ENCODE results near the gene TLE2.

The TLE2 gene
- total RNA-seq, result 10.2 to 12.5 reads per million in 2 donors

DNA sequence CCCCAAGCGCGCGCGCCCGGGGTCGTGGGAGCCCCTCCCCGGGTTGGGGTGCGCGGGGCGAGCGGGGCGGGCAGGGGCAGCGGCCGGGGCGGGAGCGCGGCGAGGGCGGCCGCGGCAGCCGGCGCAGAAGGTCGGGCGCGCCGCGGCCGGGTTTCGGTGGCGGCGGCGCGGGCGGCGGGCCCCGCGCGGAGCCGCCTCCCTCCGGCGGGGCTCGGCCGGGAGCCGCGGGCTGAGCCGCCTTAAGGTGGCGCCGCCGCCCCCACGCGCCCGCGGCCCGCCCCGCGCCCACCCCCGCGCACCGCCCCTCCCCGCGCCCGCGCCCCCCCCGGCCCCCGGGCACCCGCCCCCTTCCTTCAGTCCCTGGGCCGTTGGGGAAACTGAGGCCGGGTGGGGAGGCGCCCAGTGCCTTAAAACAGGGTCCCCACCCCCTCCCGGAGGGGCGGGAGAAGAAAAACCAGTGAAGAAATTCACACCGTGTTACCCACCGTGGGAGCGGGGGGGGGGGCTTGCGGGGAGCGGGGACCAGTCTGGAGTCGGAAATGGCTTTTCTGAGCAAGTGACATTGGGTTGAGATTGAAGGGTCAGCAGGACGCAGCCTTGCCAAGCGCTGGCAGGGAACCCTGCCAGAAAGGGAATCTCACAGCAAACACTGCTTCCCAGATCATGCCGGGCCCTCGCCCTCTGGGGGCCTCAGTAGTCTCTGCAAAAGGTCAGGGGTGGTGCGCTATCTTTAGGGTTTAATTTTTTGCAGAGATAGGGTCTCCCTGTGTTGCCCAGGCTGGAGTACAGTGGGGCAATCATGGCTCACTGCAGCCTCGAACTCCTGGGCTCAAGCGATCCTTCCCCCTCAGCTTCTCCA is at the start of gene TLE2:
Gene TLE2 (minus strand): TSS at position 216 of the 859 bp plus-strand sequence. CDS start 376 bp downstream, outside the sequence.
- no peak for DNase-seq

GRCh38 chr19:3075605-3076431 is 46.7 kb upstream of the TLE2 start:
- peak; percentile 48 to 72 (median 66) for DNase-seq

DNA sequence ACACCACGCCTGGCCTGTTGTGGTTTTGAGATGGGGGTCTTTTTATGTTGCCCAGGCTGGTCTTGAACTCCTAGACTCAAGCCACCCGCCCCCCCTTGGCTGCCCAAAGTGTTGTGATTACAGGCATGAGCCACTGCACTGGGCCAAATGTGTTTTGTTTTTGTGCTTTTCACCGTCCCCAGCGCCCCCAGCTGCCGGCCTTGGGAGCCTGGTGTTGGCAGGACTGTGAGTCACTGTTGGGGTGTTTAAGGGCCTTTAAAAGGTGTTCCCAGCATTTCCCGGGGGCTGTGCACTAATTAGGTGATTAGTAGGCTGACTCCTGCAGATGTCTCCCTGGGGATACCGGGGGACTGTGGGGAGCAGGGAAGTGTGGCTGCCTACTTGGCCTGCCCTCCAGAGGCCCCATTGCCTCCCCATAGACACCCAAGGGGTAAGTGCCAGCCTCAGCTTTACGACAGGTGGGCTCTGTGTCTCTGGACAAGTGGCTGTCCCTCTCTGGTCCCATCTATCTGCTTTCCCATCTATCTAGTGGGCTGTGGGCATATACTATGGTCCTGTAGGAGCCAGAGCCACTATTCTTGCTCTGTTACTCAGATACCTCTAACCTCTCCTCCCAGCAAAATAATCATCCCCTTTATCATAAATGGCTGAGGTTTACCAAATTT is 45.0 kb upstream of the TLE2 start:
- no peak for DNase-seq

DNA sequence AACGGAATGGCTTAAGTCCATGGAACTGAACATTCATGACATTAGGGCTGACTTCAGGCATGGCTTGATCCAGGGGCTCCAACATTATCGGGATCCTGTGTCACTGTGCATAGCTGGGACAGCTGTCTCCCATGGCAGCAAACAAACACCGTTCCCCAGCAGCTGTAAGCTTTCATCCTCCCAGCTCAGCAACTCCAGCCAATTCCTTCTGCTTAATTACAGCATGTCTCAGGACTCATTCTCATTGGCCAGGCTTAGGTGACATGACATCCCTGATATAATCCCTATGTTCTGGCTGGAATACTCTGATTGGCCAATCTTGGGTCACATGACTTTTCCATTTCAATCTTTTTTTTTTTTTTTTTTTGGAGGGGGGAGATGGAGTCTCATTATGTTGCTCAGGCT is 44.1 kb upstream of the TLE2 start:
- DNase-seq, result no peak

GRCh38 chr19:3071768-3072167 is 42.7 kb upstream of the TLE2 start:
- DNase-seq, result no peak

- DNase-seq, result no peak
Observed at GRCh38 chr19:3068071-3068470, 39.0 kb upstream of the TLE2 start.

GRCh38 chr19:3067563-3067962 is 38.5 kb upstream of the TLE2 start:
- no peak for DNase-seq

GRCh38 chr19:3066482-3067049 is 37.5 kb upstream of the TLE2 start:
- DNase-seq, result no peak

GRCh38 chr19:3065675-3066357 is 36.7 kb upstream of the TLE2 start:
- no peak for DNase-seq

DNA sequence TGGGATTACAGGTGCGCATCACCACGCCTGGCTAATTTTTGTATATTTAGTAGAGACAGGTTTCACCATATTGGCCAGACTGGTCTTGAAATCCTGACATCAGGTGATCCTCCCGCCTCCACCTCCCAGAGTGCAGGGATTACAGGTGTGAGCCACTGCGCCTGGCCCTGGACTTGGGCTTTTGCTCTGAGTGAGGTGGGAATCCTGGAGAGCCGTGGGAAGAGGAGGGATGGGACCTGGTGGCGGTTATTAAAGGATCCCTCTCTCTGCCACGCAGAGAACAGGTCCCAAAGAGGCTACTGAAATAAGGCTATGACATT is 34.9 kb upstream of the TLE2 start:
- no peak for DNase-seq

GRCh38 chr19:3062165-3063105 is 33.4 kb upstream of the TLE2 start, which contains the start of gene TLE5:
TLE5 (minus strand) TSS chr19:3062495; CDS start chr19:3062200, 295 bp downstream.
- DNase-seq, result peak; percentile 47 to 88 (median 71)

DNA sequence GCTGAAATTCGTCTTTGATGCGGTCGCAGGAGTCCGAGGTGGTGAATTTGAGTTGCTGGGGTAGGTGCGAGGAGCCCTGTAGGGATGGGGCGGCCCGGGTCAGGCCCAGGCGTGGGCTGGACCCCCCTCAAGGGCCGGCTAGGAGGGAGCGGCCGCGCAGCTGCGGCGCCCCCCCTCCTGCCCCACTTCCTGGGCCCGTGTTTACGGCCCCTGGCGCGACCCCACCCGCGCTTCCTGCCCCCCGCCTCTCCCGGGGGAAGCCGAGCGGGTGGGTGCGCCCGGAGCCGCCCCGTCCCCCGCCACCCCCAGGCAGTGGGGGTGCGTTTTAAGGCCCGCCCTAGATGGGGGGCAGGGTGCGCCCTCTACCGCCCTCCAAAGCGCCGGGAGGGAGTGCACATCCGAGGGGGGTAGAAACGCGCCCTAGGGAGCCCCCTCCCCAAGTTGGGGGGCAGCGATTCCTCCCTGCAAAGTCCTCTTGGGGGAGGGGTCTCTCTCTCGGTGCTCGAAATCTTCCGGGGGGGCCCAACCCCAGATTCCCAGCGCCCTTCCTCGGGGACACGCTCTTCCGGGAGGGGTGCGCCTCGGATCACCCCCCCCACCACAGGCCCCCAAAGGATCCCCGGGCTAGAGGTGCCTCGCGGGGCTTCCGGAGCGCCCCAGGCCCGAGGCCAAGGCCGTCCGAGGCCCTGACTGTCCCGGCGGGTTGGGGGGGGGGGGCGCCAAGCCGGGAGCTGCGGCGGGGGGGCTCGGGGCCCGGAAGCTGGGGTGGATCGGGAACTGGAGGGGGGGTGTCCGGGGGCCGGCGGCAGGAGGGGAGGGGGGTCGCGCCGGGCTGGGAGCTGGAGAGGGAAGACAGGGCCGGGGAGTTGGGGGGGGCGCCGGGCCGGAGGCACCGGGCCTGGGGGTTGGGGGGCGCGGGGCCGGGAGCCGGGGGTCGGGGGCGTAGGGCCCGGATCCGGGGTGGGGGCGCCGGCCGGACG is 32.4 kb upstream of the TLE2 start:
- peak; percentile 35 to 87 (median 68) for DNase-seq

- no peak for DNase-seq
Observed at GRCh38 chr19:3060857-3061181, 31.7 kb upstream of the TLE2 start.

DNA sequence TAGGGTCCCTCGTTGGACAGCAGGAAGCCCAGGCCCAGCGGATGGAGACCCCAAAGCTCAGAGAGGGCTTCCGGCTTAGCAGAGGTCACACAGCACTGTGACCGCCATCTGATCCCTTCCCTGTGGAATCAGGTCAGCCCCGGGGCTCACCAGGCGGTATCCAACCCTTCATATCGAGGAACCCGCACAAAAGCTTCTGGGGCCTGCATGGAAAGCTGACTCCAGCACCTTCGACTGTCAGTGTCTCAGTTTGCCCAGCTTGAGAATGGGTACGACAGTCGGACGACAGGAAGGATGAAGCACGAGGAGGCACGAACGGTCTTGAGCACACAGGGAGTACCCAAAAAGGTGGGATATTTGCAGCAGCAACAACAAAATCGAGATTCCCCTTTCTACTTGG is 30.6 kb upstream of the TLE2 start:
- DNase-seq, result no peak

GRCh38 chr19:3058821-3059314 is 29.8 kb upstream of the TLE2 start:
- DNase-seq, result no peak

DNA sequence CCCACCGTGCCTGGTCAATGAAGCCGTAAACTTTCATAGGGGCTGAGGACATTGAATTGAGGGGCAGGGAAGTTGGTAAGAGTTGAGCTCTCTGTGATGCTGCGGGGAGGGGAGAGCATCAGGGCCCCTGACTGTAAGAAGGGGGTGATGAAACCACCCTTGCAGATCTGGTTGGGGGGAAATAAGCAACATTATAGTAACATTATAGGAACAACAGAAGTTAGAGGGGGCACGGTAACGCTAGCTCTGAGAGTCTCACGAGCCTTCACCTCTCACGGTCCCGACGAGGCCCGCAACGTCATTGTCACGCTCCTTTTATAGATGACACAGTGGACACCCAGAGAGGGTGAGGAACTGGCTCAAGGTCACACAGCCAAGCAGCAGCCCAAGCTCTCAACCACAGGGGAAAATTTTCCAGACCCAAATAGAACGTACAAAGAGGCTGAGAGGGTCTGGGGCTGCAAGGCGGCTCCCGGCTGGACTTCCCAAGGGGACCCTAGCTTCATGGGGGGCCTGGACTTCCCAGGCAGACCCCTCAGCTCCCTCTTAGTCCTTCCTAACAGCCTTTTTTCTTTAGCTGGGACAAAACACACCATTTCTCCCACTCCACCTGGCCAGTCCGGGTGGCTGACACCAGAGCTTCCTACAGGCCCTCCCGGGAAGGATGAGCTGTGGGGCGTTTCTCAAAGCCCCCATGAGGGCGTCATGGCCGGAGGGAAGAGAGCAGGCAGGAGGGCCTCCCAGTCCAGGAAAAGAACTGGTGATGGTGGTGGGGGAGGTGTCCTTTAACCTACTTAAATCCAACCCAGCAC is 29.1 kb upstream of the TLE2 start:
- DNase-seq, result no peak

DNA sequence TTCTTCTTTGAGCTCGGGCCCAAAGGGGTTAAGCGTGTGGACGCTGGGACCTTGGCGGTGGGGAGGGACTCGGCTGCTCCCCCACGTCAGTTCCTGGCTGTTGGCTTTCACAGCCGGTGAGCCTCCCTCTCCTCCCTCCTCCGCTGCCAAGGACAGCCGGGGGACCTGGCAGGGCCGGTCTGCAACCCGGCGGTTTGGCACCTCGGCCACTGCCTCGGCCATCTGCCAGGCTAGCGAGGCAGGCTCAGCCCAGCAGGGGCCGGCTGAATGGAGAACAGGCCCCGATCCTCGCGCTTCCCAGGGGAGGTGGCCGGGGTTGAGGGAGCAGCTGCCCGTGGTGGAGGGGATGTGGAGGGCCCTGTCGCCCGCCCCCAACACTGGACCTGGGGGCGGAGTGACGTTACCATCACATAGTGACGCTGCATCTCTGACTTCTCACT is 28.2 kb upstream of the TLE2 start:
- DNase-seq, result no peak

GRCh38 chr19:3056417-3057088 is 27.5 kb upstream of the TLE2 start:
- DNase-seq, result no peak
